Measurements from ENCODE around the gene TAF9B.
A peak's percentile ranks its signal among the peaks of the same experiment; 100 is the strongest.
"Not testable (repeated sequence)": the region's sequence is repeated elsewhere in the genome, so short reads cannot be mapped to it uniquely, and the experiment has no call there.

Gene TAF9B

DNA sequence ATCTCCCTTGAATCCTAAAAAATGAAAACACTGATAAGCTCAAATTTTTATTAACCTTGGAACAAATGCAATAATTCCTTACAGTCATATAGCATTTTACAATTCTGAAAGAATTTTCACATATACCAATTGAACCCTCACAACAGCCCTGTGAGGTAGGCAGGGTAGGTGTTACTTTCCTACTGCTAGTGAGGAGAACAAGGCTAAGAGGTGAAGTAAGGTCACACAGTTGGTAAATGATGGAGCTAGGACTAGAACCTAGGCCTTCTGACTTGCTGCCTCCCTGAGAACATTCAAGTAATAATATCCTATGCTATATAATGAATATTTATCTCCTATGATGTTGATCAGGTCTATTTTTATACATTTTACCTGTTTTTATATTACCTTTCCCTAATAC is 9.7 kb downstream of the TAF9B start:
- Mint-ChIP-seq H3K27ac (no peak overlapping the region), H3K27me3 (no peaks in the 10 kb centered on the region), H3K4me3 (no peak overlapping the region), H3K4me1 (no peaks in the 10 kb centered on the region), H3K36me3 (peaks cover 10% of the 10 kb centered on the region), H3K9me3 (no peaks in the 10 kb centered on the region)
- ATAC-seq (ENCODE audit: low read depth): no peak
- no peak for DNase-seq (ENCODE audit: low spot score in 2 of 2)

DNA sequence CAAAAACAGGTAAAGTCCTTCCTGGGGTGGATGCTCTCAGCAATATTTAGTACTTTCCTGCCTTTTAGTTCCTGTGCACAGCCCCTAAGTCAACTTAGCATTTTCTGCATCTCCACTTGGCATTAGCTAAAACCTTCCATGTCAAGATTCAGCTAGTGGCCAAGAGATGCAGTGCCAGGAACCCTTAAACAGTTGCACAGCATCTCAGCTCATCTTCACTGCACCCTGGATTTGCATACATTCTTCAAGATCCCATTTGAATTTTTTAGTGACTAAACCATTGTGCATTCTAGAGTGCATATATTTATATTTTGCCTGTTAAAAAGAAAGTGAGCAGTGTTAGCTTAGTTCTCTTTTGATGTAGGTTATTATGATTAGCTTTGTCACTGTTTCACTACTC is 13.7 kb downstream of the TAF9B start:
- H3K27me3 Mint-ChIP-seq; H3K4me3 Mint-ChIP-seq; H3K9me3 Mint-ChIP-seq; ATAC-seq (ENCODE audit: low read depth); H3K27ac Mint-ChIP-seq; DNase-seq (ENCODE audit: low spot score in 2 of 2); H3K4me1 Mint-ChIP-seq: not testable (repeated sequence)
- H3K36me3 Mint-ChIP-seq: peaks cover 21% of the 10 kb centered on the region

DNA sequence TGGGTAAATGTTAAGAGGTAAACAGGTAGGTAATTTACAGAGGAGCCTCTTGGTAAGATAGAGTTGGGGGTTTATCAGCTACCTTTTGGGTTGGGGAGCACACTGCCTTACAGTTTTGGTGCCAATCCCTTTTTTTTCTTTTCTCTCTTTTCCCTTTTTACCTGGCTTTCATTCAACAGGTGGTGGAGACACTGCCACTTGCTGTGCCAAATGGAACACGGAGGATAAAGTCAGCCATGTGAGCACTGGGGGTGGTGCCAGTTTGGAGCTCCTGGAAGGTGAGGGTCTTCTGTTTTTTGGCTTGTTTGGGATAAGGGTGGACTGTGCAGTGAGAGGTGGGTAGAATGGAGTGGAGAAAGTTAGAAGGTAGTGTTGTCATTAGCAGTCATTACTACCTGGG is 14.3 kb downstream of the TAF9B start:
- H3K36me3 Mint-ChIP-seq: peaks cover 21% of the 10 kb centered on the region
- H3K4me3 Mint-ChIP-seq: no peak overlapping the region
- DNase-seq (ENCODE audit: low spot score in 2 of 2) (no peak), ATAC-seq (ENCODE audit: low read depth) (no peak)
- no peak overlapping the region for H3K27ac Mint-ChIP-seq
- H3K4me1 Mint-ChIP-seq: peaks cover 4% of the 10 kb centered on the region
- no peaks in the 10 kb centered on the region for H3K27me3 Mint-ChIP-seq
- no peaks in the 10 kb centered on the region for H3K9me3 Mint-ChIP-seq

DNA sequence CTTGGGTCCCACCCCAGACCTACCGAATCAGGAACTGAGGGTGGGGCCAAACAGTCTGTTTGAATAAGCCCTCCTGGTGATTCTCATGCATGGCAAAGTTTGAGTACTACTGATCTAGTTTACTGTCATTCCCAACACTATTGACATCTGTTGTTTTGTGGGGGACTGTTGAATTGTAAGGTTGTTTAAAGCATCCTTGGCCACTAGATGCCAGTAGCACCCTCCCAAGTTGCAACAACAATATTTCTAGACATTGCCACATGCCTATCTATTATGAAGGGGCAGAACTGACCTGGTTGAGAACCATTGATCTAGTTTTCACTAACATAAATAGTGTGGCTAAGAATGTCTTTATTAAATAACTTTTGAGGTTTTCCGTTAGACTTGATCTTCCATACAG is 15.1 kb downstream of the TAF9B start:
- ATAC-seq (ENCODE audit: low read depth) (peak; percentile 55), DNase-seq (ENCODE audit: low spot score in 2 of 2) (no peak)
- H3K27me3 Mint-ChIP-seq: no peaks in the 10 kb centered on the region
- H3K27ac Mint-ChIP-seq: no peak overlapping the region
- no peaks in the 10 kb centered on the region for H3K9me3 Mint-ChIP-seq
- H3K4me1 Mint-ChIP-seq: peaks cover 10% of the 10 kb centered on the region
- H3K36me3 Mint-ChIP-seq: peaks cover 27% of the 10 kb centered on the region
- H3K4me3 Mint-ChIP-seq: no peak overlapping the region

DNA sequence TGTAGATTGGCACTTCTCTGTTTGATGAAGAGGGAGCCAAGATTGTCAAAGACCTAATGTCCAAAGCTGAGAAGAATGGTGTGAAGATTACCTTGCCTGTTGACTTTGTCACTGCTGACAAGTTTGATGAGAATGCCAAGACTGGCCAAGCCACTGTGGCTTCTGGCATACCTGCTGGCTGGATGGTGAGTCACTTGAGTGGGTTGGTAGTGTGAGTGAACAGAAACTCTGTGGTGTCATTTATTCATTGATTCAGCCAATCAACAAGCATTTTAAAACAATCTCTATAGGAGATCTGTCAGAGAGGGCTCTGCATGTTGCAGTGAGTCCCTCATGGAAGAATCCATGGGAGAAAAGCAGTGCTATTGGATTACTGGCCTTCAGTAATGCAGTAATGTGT is 16.3 kb downstream of the TAF9B start:
- Mint-ChIP-seq H3K27me3 (no peaks in the 10 kb centered on the region), H3K4me3 (no peak overlapping the region), H3K36me3 (peaks cover 32% of the 10 kb centered on the region), H3K4me1 (peaks cover 11% of the 10 kb centered on the region), H3K27ac (no peak overlapping the region), H3K9me3 (no peaks in the 10 kb centered on the region)
- no peak for ATAC-seq (ENCODE audit: low read depth)
- no peak for DNase-seq (ENCODE audit: low spot score in 2 of 2)

DNA sequence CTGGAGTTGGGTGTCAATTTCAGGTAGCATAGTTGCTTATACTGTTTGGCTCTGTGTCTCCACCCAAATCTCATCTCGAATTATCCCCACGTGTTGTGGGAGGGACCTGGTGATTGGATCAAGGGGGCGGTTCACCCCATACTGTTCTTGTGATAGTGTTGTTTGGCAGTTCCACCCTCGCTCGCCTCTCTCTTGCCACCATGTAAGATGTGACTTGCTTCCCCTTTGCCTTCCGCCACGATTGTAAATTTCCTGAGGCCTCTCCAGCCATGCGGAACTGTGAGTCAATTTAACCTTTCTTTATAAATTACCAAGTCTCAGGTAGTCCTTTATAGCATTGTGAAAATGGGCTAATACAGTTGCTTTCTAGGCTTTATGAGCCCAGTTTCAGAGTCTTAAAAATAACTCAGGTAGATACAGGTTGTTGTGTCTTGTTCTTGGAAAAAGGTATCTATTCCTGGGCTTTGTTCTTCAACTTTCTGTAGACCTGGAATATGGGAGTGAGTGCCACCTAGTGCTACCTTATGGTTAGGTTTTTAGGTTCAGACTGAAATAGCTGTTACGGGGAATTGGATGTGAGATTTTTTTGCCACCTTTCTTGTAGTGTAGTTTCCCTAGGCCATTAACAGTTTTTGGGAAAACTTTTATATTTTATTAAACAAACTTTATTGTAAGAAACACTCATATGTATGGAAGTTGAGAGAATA is 19.8 kb downstream of the TAF9B start:
- H3K9me3 Mint-ChIP-seq: peaks cover 2% of the 10 kb centered on the region
- no peaks in the 10 kb centered on the region for H3K27me3 Mint-ChIP-seq
- no peak overlapping the region for H3K4me3 Mint-ChIP-seq
- peaks cover 43% of the 10 kb centered on the region for H3K36me3 Mint-ChIP-seq
- ATAC-seq (ENCODE audit: low read depth) (no peak), DNase-seq (ENCODE audit: low spot score in 2 of 2) (no peak)
- peak overlapping the region; percentile 84 for H3K27ac Mint-ChIP-seq
- peaks cover 16% of the 10 kb centered on the region for H3K4me1 Mint-ChIP-seq

DNA sequence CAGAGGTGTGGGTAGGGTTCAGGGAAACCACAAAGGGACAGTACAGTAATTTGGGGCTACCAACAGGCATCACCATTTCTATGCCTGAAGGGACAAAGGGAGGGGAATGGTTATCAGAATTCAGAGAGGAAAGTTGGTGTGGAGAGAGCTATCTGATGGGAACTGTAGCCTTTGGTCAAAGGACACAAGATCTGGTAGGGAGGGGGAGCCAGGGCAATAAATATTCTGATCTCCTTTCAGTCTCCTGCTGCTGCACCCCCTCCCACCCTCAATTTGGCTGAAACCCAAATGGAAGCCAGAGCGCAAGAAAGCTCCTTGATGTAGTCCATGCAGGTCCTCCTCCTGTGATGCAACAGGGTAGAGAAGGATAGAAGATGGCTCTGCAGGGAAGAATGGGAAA is 20.8 kb downstream of the TAF9B start:
- Mint-ChIP-seq H3K9me3 (peaks cover 2% of the 10 kb centered on the region), H3K36me3 (peaks cover 41% of the 10 kb centered on the region), H3K27me3 (no peaks in the 10 kb centered on the region), H3K27ac (peak overlapping the region; percentile 62), H3K4me1 (peaks cover 16% of the 10 kb centered on the region), H3K4me3 (no peak overlapping the region)
- ATAC-seq (ENCODE audit: low read depth): no peak
- DNase-seq (ENCODE audit: low spot score in 2 of 2): no peak

DNA sequence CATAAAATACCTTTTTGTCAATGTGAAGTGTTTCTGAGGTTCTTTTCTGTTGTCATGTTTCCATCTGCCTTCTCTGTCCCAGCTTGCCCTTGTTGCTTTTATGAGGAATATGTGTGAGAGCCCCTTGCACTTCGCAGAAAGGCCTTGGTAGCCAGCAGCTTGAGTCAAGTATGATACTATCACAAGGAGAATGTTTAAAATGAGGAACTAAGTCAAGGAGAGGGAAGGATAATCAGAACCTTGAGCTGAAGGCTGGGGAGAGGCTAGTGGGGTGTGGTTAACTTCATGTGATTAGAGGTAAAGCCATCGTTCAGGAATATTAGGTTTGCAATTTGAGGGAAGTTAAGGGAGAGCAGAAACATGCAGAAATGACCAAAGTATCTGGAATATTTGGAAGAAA is 22.7 kb downstream of the TAF9B start:
- Mint-ChIP-seq H3K4me1 (peaks cover 13% of the 10 kb centered on the region), H3K27ac (peak overlapping the region; percentile 75), H3K9me3 (peaks cover 2% of the 10 kb centered on the region), H3K27me3 (no peaks in the 10 kb centered on the region), H3K36me3 (peaks cover 38% of the 10 kb centered on the region), H3K4me3 (no peak overlapping the region)
- no peak for DNase-seq (ENCODE audit: low spot score in 2 of 2)
- ATAC-seq (ENCODE audit: low read depth): no peak

DNA sequence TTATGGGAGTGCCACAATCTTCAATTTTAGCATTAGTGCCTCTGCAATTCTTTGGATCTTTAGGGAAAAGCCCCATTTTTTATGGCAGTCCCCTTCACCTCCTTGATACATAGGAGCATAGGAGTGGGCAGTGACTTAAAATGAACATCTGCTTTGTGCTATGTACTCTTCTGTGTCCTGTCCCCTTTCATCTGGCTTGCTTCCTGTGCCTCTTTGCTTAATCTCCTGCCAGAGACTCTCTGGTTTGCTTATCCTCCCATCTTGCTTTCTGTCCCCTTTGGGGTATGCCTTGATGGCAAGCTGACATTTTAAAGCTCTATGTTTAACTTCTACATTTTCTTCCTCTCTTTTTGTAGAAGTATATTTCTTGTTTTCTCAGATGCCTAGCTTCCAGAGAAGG is 23.1 kb downstream of the TAF9B start:
- H3K36me3 Mint-ChIP-seq: peaks cover 35% of the 10 kb centered on the region
- no peaks in the 10 kb centered on the region for H3K27me3 Mint-ChIP-seq
- peak overlapping the region; percentile 75 for H3K27ac Mint-ChIP-seq
- no peak for DNase-seq (ENCODE audit: low spot score in 2 of 2)
- peaks cover 13% of the 10 kb centered on the region for H3K4me1 Mint-ChIP-seq
- no peak overlapping the region for H3K4me3 Mint-ChIP-seq
- ATAC-seq (ENCODE audit: low read depth): no peak
- peaks cover 2% of the 10 kb centered on the region for H3K9me3 Mint-ChIP-seq

DNA sequence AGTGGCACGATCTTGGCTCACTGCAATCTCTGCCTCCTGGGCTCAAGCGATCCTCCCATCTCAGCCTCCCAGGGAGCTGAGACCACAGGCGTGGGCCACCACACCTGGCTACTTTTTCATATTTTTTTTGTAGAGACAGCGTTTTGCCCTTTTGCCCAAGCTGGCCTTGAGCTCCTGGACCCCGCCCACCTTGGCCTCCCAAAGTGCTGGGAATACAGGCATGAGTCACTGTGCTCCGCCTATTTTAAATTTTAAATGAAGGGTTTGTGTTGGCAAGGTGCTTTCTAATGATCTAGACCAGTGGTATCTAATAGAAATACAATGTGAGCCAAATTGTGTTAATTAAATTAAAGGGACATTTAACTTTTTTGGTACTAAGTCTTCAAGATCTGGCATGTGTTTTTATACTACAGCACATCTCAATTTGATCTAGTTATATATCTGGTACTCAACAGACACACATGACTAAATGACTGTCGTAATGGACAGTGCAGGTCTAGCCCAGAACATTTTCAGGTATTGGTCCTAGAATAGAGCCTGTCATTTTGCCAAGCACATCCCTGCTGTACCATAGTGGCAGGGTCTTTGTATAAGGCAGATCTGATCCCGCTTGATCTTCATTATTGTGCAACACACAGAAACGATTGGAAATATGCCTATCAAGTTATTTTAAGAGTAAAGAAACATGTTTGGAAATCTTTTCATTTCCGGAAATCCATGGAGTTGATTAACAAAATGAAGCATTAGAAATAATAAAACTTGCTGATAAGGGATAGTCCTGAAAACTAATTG is 28.1 kb downstream of the TAF9B start:
- Mint-ChIP-seq H3K9me3 (no peaks in the 10 kb centered on the region), H3K4me1 (peaks cover 19% of the 10 kb centered on the region), H3K36me3 (peaks cover 8% of the 10 kb centered on the region), H3K27me3 (no peaks in the 10 kb centered on the region), H3K27ac (no peak overlapping the region), H3K4me3 (no peak overlapping the region)
- DNase-seq (ENCODE audit: low spot score in 2 of 2): no peak
- ATAC-seq (ENCODE audit: low read depth): no peak

DNA sequence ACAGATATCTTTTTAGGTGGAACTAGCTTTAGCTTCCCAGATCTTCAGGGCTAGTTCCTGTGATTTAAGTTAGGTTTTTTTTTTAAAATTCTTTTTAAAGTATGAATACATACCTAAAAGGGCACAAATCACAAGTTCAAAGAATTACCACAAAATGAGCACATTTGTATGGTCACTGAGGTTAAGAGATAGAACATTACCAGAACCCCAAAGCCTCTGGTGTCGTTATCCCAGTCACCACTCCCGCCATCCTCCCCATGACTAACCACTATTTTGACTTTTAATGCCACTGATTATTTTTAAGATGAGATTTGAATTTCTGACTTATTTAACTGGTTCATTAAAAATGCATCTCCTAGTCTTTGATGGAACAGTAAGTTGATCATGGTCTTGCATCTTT is 30.0 kb downstream of the TAF9B start:
- H3K4me1 Mint-ChIP-seq: peaks cover 28% of the 10 kb centered on the region
- peak overlapping the region; percentile 41 for H3K27ac Mint-ChIP-seq
- no peaks in the 10 kb centered on the region for H3K9me3 Mint-ChIP-seq
- DNase-seq (ENCODE audit: low spot score in 2 of 2) (no peak), ATAC-seq (ENCODE audit: low read depth) (no peak)
- no peaks in the 10 kb centered on the region for H3K27me3 Mint-ChIP-seq
- H3K36me3 Mint-ChIP-seq: peaks cover 10% of the 10 kb centered on the region
- H3K4me3 Mint-ChIP-seq: no peak overlapping the region

DNA sequence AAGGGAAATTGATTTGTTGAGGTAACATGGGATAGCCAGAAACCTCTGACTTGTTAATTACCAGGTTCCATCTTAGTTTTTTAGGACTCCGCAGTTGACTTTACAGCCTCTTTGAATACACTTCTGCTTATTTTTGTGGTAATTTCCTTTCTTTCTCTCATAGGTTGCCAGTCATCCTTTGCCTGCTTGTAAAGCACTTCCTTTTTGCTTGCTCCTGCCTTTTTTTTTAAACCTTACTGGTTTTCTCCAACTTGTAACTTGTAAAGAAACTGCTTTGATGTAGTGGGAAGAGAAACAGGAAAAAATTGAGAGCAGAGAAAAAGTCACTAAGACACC is 32.8 kb downstream of the TAF9B start:
- peak overlapping the region; percentile 97 for H3K27ac Mint-ChIP-seq
- H3K36me3 Mint-ChIP-seq: peaks cover 10% of the 10 kb centered on the region
- peak overlapping the region; percentile 92 for H3K4me3 Mint-ChIP-seq
- ATAC-seq (ENCODE audit: low read depth) (no peak), DNase-seq (ENCODE audit: low spot score in 2 of 2) (peak in 1 of 2 donors; percentile 1)
- peaks cover 31% of the 10 kb centered on the region for H3K4me1 Mint-ChIP-seq
- no peaks in the 10 kb centered on the region for H3K27me3 Mint-ChIP-seq
- H3K9me3 Mint-ChIP-seq: no peaks in the 10 kb centered on the region

DNA sequence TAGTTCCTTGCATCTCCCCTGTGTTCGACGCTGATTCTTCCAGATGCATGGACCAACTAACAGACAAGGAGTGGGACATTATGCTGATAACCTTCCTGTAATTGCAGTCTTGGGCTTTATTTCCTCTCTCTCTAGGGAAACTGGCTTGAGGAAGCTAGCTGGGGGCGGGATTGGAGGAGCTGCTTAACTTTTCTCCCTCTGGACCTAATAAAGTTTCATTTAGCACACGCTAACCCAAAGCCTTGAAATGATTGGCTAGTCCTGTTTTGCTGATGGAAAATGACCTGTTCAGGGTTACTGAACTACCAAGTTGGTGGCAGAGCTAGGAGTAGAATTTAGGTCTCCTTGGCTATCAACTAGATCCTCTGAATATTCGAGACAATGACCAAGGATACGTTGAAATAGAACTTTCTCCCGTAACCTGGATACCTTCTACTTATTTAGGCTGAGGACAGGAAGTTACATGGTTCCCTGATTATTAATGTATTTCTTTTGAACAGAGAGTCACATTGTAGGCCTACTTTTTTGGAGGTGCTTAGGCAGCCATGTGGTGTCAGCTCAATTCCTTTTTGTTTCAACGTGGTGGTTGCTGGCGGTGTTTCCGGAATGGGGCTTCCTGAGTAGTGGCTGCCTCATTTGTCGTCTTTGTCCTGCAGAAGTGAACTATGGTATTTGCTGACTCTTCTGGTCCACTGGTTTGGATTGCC is 33.4 kb downstream of the TAF9B start:
- Mint-ChIP-seq H3K4me3 (peak overlapping the region; percentile 92), H3K4me1 (peaks cover 31% of the 10 kb centered on the region), H3K36me3 (peaks cover 10% of the 10 kb centered on the region), H3K27me3 (no peaks in the 10 kb centered on the region), H3K9me3 (no peaks in the 10 kb centered on the region), H3K27ac (peak overlapping the region; percentile 97)
- DNase-seq (ENCODE audit: low spot score in 2 of 2) (no peak), ATAC-seq (ENCODE audit: low read depth) (no peak)

DNA sequence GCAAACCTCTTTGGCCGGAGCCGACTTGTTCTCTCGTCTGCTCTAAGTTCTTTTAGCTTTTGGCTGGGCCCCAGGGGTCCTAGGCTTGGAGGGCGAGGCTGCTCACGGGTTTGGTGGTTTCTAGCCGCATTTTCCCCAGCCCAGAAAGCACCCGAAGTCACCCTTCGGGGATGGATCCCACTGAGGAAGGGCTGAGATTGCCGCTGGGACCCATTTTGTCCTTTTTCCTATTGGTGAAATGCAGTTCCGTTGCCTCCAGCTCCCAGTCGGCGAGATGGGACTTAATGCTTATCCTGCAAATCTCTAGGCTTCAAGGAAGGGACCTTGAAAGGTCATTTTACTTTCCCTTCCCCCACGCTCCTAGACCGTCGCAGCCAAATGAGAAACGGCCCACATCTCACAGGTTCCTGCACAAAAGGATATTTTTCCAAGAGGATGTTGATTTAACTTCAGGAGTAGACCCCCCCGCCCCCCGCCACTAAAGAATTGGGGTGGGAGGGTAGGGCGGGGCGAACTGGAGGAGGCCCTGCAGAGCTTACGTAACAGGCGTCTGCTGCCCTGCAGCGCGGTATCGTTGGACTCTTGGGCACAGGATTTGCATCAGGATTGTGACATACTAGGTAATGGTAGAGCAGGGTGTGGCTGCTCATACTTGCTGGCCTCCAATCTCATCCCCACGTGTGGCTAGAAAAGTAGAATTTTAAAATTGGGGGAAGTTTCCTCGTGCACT is 34.8 kb downstream of the TAF9B start:
- Mint-ChIP-seq H3K9me3 (no peaks in the 10 kb centered on the region), H3K36me3 (peaks cover 10% of the 10 kb centered on the region), H3K27me3 (peaks cover 2% of the 10 kb centered on the region), H3K4me1 (peaks cover 29% of the 10 kb centered on the region), H3K4me3 (peak overlapping the region; percentile 92), H3K27ac (peak overlapping the region; percentile 97)
- ATAC-seq (ENCODE audit: low read depth) (peak; percentile 25), DNase-seq (ENCODE audit: low spot score in 2 of 2) (peak in 1 of 2 donors; percentile 7)
